CD8-positive, alpha-beta memory T cell (primary cell): ENCODE results near the gene PDPN. TPM values are rescaled to one million over a fixed set of nuclear protein-coding genes. Genes with fewer than 3 reads are reported as not detected.

Experiments
- CTCF ChIA-PET: fragments of 350-600 bp; sonication (Branson Sonifier 250); formaldehyde crosslinking; loops from one replicate; lab custom pipeline; 2021; ENCODE audit warnings: antibody characterized with exemption; lab: Charles Lee
- POLR2A ChIA-PET: fragments of 350-600 bp; sonication (Branson Sonifier 250); formaldehyde crosslinking; loops from one replicate; lab custom pipeline; 2021; ENCODE audit warnings: antibody characterized with exemption; lab: Charles Lee
- DNase-seq, 5 donors: peaks; one replicate each; pipeline versions ENCODE4 v3.0.0 to v3.0.0-alpha.2; 2020 to 2022; ENCODE audit warnings: mixed read lengths in 1 of 5
- H3K27ac ChIP-seq: one replicate; pipeline ENCODE4 v1.7.0; 2013; ENCODE audit warnings: low read depth, mild to moderate bottlenecking, low read length, moderate library complexity
- H3K27me3 ChIP-seq: 2 replicates; pipeline ENCODE4 v1.7.0; 2013; ENCODE audit warnings: low read length, mild to moderate bottlenecking; ENCODE audit not compliant: insufficient read depth, poor library complexity, severe bottlenecking
- H3K36me3 ChIP-seq: 2 replicates; pipeline ENCODE4 v1.7.0; 2013; ENCODE audit warnings: mild to moderate bottlenecking, low read length, moderate library complexity; ENCODE audit not compliant: insufficient read depth
- H3K4me1 ChIP-seq: 2 replicates; pipeline ENCODE4 v1.7.0; 2013; ENCODE audit warnings: mild to moderate bottlenecking, low read length, moderate library complexity; ENCODE audit not compliant: insufficient read depth
- H3K4me3 ChIP-seq: 2 replicates; pipeline ENCODE4 v1.7.0; 2013; ENCODE audit warnings: mild to moderate bottlenecking, low read length
- H3K9me3 ChIP-seq: 2 replicates; pipeline ENCODE4 v1.7.0; 2013; ENCODE audit warnings: mild to moderate bottlenecking, low read length
- H3K27ac Mint-ChIP-seq, 8 donors: one replicate each; pipeline ENCODE4 v1.8.0; 2020 to 2021; ENCODE audit warnings: mixed read lengths in 8 of 8, mild to moderate bottlenecking in 6 of 8, inconsistent platforms in 3 of 8, moderate library complexity in 3 of 8
- H3K27me3 Mint-ChIP-seq, 2 donors: one replicate each; pipeline ENCODE4 v1.8.0; 2020 to 2021; ENCODE audit warnings: mixed read lengths in 2 of 2, mild to moderate bottlenecking in 1 of 2, moderate library complexity in 1 of 2
- H3K36me3 Mint-ChIP-seq, 3 donors: one replicate each; pipeline ENCODE4 v1.8.0; 2020 to 2021; ENCODE audit warnings: mixed read lengths in 3 of 3, inconsistent platforms in 1 of 3, mild to moderate bottlenecking in 1 of 3
- H3K4me1 Mint-ChIP-seq, 3 donors: one replicate each; pipeline ENCODE4 v1.8.0; 2020 to 2021; ENCODE audit warnings: mixed read lengths in 3 of 3, inconsistent platforms in 1 of 3, mild to moderate bottlenecking in 1 of 3
- H3K4me3 Mint-ChIP-seq, 7 donors: one replicate each; pipeline ENCODE4 v1.8.0; 2020 to 2021; ENCODE audit warnings: mixed read lengths in 7 of 7, mild to moderate bottlenecking in 6 of 7, moderate library complexity in 4 of 7, inconsistent platforms in 2 of 7
- H3K9me3 Mint-ChIP-seq, 5 donors: one replicate each; pipeline ENCODE4 v1.8.0; 2020 to 2022; ENCODE audit warnings: mixed read lengths in 5 of 5, mild to moderate bottlenecking in 3 of 5, moderate library complexity in 2 of 5, inconsistent platforms in 1 of 5
- polyA plus RNA-seq: library from polyadenylated mRNA; unstranded; fragments of 300-500 nt; fragmentation: Illumina TruSeq; gene quantifications from one replicate; pipeline ENCODE4 v1.2.3, GENCODE V29; 2021
- total RNA-seq, 2 experiments: library from RNA; stranded (reverse); gene quantifications; one replicate each; pipeline ENCODE4 v1.2.3, GENCODE V29; 2021

The PDPN gene
- total and polyA plus RNA-seq, 3 experiments from 2014 or later = 0.20 TPM; not detected in 2

DNA sequence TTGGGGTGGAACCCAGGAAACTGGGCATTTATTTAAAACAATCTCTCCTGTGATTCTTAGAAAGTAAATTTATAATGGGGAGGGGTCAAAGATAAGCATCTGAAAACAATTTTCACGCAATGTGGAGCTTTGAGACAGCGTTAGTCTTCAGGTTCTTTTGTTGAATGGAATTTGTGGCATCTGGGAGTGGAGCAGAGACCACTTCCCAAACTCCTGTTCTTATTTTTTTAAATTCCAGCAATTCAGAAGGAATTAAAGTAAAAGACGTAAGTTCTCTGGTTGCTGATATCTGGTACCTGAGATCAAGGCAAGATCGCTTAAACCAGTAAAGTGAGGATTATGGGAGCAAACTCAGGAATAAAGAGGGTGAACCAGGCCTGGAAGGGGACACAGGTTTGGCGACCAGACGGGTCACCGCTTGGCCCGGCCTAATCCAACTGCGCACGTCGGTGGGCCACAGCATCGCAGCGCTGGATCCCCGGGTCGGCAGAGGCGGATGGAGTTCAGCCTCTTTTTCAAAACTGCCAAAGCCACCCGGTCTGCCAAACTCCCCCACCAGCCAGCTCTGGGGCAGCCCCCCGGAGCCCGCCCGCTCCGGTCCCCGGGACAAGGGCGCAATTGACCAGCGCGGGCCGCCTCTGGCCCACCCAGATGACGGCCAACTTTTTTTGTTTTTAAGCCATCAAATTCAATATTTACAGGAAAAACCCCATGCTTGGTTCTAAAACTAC lies 754 bp upstream of the PDPN start:
- H3K36me3 Mint-ChIP-seq = no peaks in the 10 kb centered on the region

DNA sequence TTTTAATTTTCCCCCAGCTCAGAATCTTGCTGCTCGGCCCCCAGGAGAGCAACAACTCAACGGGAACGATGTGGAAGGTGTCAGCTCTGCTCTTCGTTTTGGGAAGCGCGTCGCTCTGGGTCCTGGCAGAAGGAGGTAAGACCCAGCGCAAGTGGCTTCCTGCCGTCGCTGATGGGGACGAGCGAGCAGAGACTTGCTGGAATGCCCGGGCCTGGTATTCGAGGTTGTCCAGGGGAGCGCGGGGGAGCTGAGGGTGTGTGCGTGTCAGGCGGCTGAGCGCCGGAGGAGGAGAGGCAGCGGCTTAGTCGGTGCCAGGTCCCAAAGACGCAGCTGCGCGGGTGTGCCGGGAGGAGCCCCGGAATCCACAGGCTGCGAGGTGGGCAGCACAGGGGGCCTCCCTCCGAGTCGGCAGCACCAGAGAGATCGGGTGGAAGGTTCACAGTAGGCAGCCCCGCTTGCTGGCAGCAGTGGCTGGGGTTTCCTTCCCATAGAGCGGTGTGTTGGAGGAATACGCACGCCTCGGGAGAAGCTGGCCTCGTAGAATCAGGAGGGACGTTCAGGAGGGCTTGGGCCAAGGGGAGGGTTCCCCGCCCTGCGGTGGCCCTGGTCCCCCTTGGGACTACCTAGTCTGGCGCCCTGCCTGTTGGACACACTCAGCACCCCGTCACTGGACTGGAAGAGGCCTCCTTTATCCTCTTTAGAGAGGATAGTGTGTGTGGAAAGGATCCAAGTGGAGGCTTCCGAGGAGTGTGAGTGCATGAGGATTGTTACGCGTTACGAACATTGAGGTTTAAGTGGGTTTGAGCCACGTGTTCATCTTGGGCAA lies 547 bp downstream of the PDPN start:
- H3K27me3 ChIP-seq = peaks cover 13% of the 10 kb centered on the region
- Mint-ChIP-seq H3K4me1 (no peaks in the 10 kb centered on the region), H3K27me3 (peaks cover 38 to 69% of the 10 kb centered on the region in 2 donors), H3K9me3 (no peaks in the 10 kb centered on the region), H3K4me3 (no peak overlapping the region), H3K27ac (no peak overlapping the region), H3K36me3 (no peaks in the 10 kb centered on the region)
- H3K27ac ChIP-seq = no peak overlapping the region
- H3K36me3 ChIP-seq = no peaks in the 10 kb centered on the region
- ChIA-PET CTCF (no interaction called here), POLR2A (no interaction called here)
- no peak for DNase-seq
- H3K4me1 ChIP-seq = no peaks in the 10 kb centered on the region
- no peak overlapping the region for H3K4me3 ChIP-seq
- H3K9me3 ChIP-seq = no peaks in the 10 kb centered on the region

More for the DNA sequence above, 754 bp upstream of the PDPN start:
- Mint-ChIP-seq H3K27ac (no peak overlapping the region), H3K4me1 (no peaks in the 10 kb centered on the region), H3K27me3 (peaks cover 32 to 70% of the 10 kb centered on the region in 2 donors), H3K9me3 (no peaks in the 10 kb centered on the region), H3K4me3 (peak overlapping the region in 1 of 7 donors; percentile 23)
- no peak for DNase-seq
- H3K4me1 ChIP-seq = no peaks in the 10 kb centered on the region
- H3K4me3 ChIP-seq = no peak overlapping the region
- H3K27me3 ChIP-seq = peaks cover 10% of the 10 kb centered on the region
- H3K27ac ChIP-seq = no peak overlapping the region
- CTCF ChIA-PET = no interaction called here
- no peaks in the 10 kb centered on the region for H3K36me3 ChIP-seq
- no peaks in the 10 kb centered on the region for H3K9me3 ChIP-seq
- POLR2A ChIA-PET = no interaction called here

GRCh38 chr1:13584876-13585611 lies 1.4 kb downstream of the PDPN start:
- Mint-ChIP-seq H3K4me1 (no peaks in the 10 kb centered on the region), H3K36me3 (no peaks in the 10 kb centered on the region), H3K4me3 (no peak overlapping the region), H3K27ac (no peak overlapping the region), H3K27me3 (peaks cover 38 to 70% of the 10 kb centered on the region in 2 donors), H3K9me3 (no peaks in the 10 kb centered on the region)
- H3K27me3 ChIP-seq = peaks cover 13% of the 10 kb centered on the region
- ChIA-PET CTCF (no interaction called here), POLR2A (no interaction called here)
- no peaks in the 10 kb centered on the region for H3K4me1 ChIP-seq
- no peak for DNase-seq
- no peaks in the 10 kb centered on the region for H3K9me3 ChIP-seq
- H3K27ac ChIP-seq = no peak overlapping the region
- no peak overlapping the region for H3K4me3 ChIP-seq
- no peaks in the 10 kb centered on the region for H3K36me3 ChIP-seq

- Mint-ChIP-seq H3K36me3 (no peaks in the 10 kb centered on the region), H3K27me3 (peaks cover 38 to 73% of the 10 kb centered on the region in 2 donors)
These were observed 2.0 kb downstream of the PDPN start for GRCh38 chr1:13585612-13585991.

GRCh38 chr1:13586001-13586400 lies 2.4 kb downstream of the PDPN start:
- Histone ChIP-seq H3K36me3 (no peaks in the 10 kb centered on the region), H3K4me3 (no peak overlapping the region), H3K27ac (no peak overlapping the region), H3K9me3 (no peaks in the 10 kb centered on the region), H3K4me1 (no peaks in the 10 kb centered on the region), H3K27me3 (peaks cover 13% of the 10 kb centered on the region)
- ChIA-PET POLR2A (no interaction called here), CTCF (no interaction called here)
- DNase-seq = no peak
- no peaks in the 10 kb centered on the region for H3K9me3 Mint-ChIP-seq
- no peaks in the 10 kb centered on the region for H3K4me1 Mint-ChIP-seq
- peaks cover 38 to 73% of the 10 kb centered on the region in 2 donors for H3K27me3 Mint-ChIP-seq
- H3K4me3 Mint-ChIP-seq = no peak overlapping the region
- H3K36me3 Mint-ChIP-seq = no peaks in the 10 kb centered on the region
- H3K27ac Mint-ChIP-seq = no peak overlapping the region

More at GRCh38 chr1:13585612-13585991, 2.0 kb downstream of the PDPN start:
- H3K4me3 Mint-ChIP-seq = no peak overlapping the region
- H3K9me3 ChIP-seq = no peaks in the 10 kb centered on the region
- no peaks in the 10 kb centered on the region for H3K36me3 ChIP-seq
- peaks cover 13% of the 10 kb centered on the region for H3K27me3 ChIP-seq
- H3K4me1 ChIP-seq = no peaks in the 10 kb centered on the region
- no peak overlapping the region for H3K4me3 ChIP-seq
- no peaks in the 10 kb centered on the region for H3K4me1 Mint-ChIP-seq
- no peak overlapping the region for H3K27ac Mint-ChIP-seq
- ChIA-PET CTCF (no interaction called here), POLR2A (no interaction called here)
- H3K27ac ChIP-seq = no peak overlapping the region
- H3K9me3 Mint-ChIP-seq = no peaks in the 10 kb centered on the region
- DNase-seq = no peak

GRCh38 chr1:13587256-13588030 lies 3.8 kb downstream of the PDPN start:
- ChIA-PET CTCF (no interaction called here), POLR2A (no interaction called here)
- H3K4me3 ChIP-seq = no peak overlapping the region
- no peak overlapping the region for H3K27ac ChIP-seq
- Mint-ChIP-seq H3K27me3 (peaks cover 41 to 66% of the 10 kb centered on the region in 2 donors), H3K4me1 (no peaks in the 10 kb centered on the region), H3K4me3 (no peak overlapping the region), H3K9me3 (no peaks in the 10 kb centered on the region), H3K36me3 (no peaks in the 10 kb centered on the region), H3K27ac (no peak overlapping the region)
- H3K9me3 ChIP-seq = no peaks in the 10 kb centered on the region
- H3K4me1 ChIP-seq = no peaks in the 10 kb centered on the region
- no peak for DNase-seq
- peaks cover 8% of the 10 kb centered on the region for H3K27me3 ChIP-seq
- no peaks in the 10 kb centered on the region for H3K36me3 ChIP-seq

DNA sequence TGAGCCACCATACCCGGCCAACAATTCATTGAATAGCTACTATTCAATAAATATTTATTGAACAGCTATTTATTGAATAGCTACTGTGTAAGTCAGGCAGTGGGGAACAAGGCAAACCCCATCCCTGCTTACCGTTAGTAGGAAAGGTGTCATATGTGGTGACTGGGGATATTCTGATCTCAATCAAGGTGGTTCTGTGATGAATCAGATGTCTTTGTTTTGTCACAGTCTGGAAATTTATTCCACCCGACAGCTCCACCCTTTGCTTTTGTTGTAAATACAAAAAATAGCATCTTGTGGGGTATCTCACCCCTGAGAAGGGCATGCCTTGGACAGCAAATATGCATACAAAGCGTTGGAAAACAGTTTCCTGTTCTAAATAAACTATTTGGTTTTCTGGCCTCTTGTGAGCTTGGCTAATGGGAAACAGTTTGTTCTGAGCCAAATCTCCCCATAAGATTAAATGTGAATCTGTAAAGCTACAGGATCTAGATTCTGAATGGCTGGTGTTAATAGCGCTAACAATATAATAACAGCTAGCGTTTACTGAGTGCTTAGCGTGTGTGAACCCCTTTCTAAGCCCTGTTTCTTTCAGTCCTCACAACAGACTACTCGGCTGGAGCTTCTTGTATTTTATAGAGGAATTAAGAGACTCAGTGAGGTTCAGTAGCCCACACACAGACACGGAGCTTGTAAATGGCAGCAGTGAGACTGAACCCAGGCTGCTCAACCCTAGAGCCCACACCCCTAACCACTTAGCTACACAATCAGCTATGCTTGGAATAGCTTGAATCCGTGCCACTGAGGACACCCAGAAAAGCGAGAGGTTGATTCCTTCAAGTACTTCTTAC lies 5.5 kb downstream of the PDPN start:
- peaks cover 8% of the 10 kb centered on the region for H3K27me3 ChIP-seq
- H3K9me3 ChIP-seq = no peaks in the 10 kb centered on the region
- H3K9me3 Mint-ChIP-seq = no peaks in the 10 kb centered on the region
- H3K4me1 ChIP-seq = no peaks in the 10 kb centered on the region
- no peak overlapping the region for H3K4me3 Mint-ChIP-seq
- no peak for DNase-seq
- no peak overlapping the region for H3K4me3 ChIP-seq
- no peaks in the 10 kb centered on the region for H3K4me1 Mint-ChIP-seq
- peaks cover 38 to 61% of the 10 kb centered on the region in 2 donors for H3K27me3 Mint-ChIP-seq
- CTCF ChIA-PET = no interaction called here
- H3K36me3 ChIP-seq = no peaks in the 10 kb centered on the region
- H3K36me3 Mint-ChIP-seq = no peaks in the 10 kb centered on the region
- POLR2A ChIA-PET = no interaction called here
- H3K27ac ChIP-seq = no peak overlapping the region
- H3K27ac Mint-ChIP-seq = no peak overlapping the region
